Liver (tissue), 9 donors: ENCODE data around the gene PRPF31. TPM values are rescaled to one million over a fixed set of nuclear protein-coding genes. Genes with fewer than 3 reads are reported as not detected.

Source experiments
- DNase-seq: peaks from one replicate; pipeline ENCODE4 v3.0.0-alpha.2; 2017; ENCODE audit warnings: low spot score
- H3K27ac ChIP-seq, 2 donors: one replicate each; pipeline ENCODE4 v1.7.0; 2013; ENCODE audit warnings: inconsistent platforms in 2 of 2, low read length in 2 of 2, control low read depth in 1 of 2, low read depth in 1 of 2, mild to moderate bottlenecking in 1 of 2
- H3K27me3 ChIP-seq, 4 donors: one replicate each; pipeline versions ENCODE4 v1.6.1 to v1.7.0; 2013; ENCODE audit warnings: low read length in 3 of 4, inconsistent platforms in 1 of 4, mild to moderate bottlenecking in 1 of 4, moderate library complexity in 1 of 4; ENCODE audit not compliant: control insufficient read depth in 4 of 4, insufficient read depth in 4 of 4
- H3K36me3 ChIP-seq, 4 donors: one replicate each; pipeline versions ENCODE4 v1.6.1 to v1.7.0; 2013; ENCODE audit warnings: low read length in 3 of 4, mild to moderate bottlenecking in 3 of 4, low read depth in 1 of 4, moderate library complexity in 1 of 4; ENCODE audit not compliant: control insufficient read depth in 4 of 4, insufficient read depth in 3 of 4
- H3K4me1 ChIP-seq, 4 donors: one replicate each; pipeline versions ENCODE4 v1.6.1 to v1.7.0; 2013; ENCODE audit warnings: low read length in 3 of 4, mild to moderate bottlenecking in 3 of 4, moderate library complexity in 1 of 4; ENCODE audit not compliant: control insufficient read depth in 4 of 4, insufficient read depth in 4 of 4
- H3K4me3 ChIP-seq, 3 donors: one replicate each; pipeline versions ENCODE4 v1.6.1 to v1.7.0; 2013; ENCODE audit warnings: low read length in 3 of 3, control low read depth in 1 of 3, low read depth in 1 of 3, mild to moderate bottlenecking in 1 of 3
- H3K9ac ChIP-seq, 2 donors: one replicate each; pipeline ENCODE4 v1.7.0; 2013; ENCODE audit warnings: low read length in 2 of 2, mild to moderate bottlenecking in 2 of 2, moderate library complexity in 2 of 2, control low read depth in 1 of 2, low read depth in 1 of 2
- H3K9me3 ChIP-seq, 4 donors: one replicate each; pipeline versions ENCODE4 v1.6.1 to v1.7.0; 2013; ENCODE audit warnings: low read length in 3 of 4; ENCODE audit not compliant: control insufficient read depth in 4 of 4
- CTCF ChIP-seq: fragments of 150-350 bp; IDR thresholded peaks from 2 replicates; pipeline ENCODE4 v1.5.1; 2017; ENCODE audit warnings: improper control_type of control experiment, low read depth, low read length; ENCODE audit not compliant: missing input control
- EGR1 ChIP-seq, 2 donors: IDR thresholded peaks; 2 replicates each; pipeline ENCODE4 v1.6.1; 2016 to 2018; ENCODE audit warnings: antibody characterized with exemption in 2 of 2, low read depth in 2 of 2
- FOXA1 ChIP-seq: IDR thresholded peaks from 2 replicates; pipeline ENCODE4 v1.6.1; 2016; ENCODE audit warnings: antibody characterized with exemption
- FOXA2 ChIP-seq: IDR thresholded peaks from 2 replicates; pipeline ENCODE4 v1.6.1; 2016; ENCODE audit warnings: antibody characterized with exemption
- GABPA ChIP-seq, 2 donors: IDR thresholded peaks in 1 of 2; conservative IDR thresholded peaks in 1 of 2; 2 replicates each; pipeline ENCODE4 v1.6.1; 2016; ENCODE audit warnings: antibody characterized with exemption in 2 of 2, mild to moderate bottlenecking in 1 of 2, moderate library complexity in 1 of 2
- HNF4A ChIP-seq, 2 donors: conservative IDR thresholded peaks; 2 replicates each; pipeline ENCODE4 v1.6.1; 2016; ENCODE audit warnings: antibody characterized with exemption in 2 of 2, mild to moderate bottlenecking in 2 of 2
- HNF4G ChIP-seq: IDR thresholded peaks from 2 replicates; pipeline ENCODE4 v1.6.1; 2016; ENCODE audit warnings: antibody characterized with exemption
- JUND ChIP-seq, 2 donors: IDR thresholded peaks; 2 replicates each; pipeline ENCODE4 v1.6.1; 2016; ENCODE audit warnings: antibody characterized with exemption in 2 of 2
- NR2F2 ChIP-seq: IDR thresholded peaks from 2 replicates; pipeline ENCODE4 v1.6.1; 2016; ENCODE audit warnings: antibody characterized with exemption
- RAD21 ChIP-seq, 2 donors: IDR thresholded peaks; 2 replicates each; pipeline ENCODE4 v1.6.1; 2016; ENCODE audit warnings: antibody characterized with exemption in 2 of 2, mild to moderate bottlenecking in 2 of 2
- RXRA ChIP-seq, 2 donors: IDR thresholded peaks; 2 replicates each; pipeline ENCODE4 v1.6.1; 2017 to 2018; ENCODE audit warnings: antibody characterized with exemption in 2 of 2, mild to moderate bottlenecking in 1 of 2
- SP1 ChIP-seq: IDR thresholded peaks from 2 replicates; pipeline ENCODE4 v1.6.1; 2018; ENCODE audit warnings: antibody characterized with exemption, mild to moderate bottlenecking
- TAF1 ChIP-seq: conservative IDR thresholded peaks from 2 replicates; pipeline ENCODE4 v1.6.1; 2016; ENCODE audit warnings: antibody characterized with exemption, mild to moderate bottlenecking
- YY1 ChIP-seq: IDR thresholded peaks from 2 replicates; pipeline ENCODE4 v1.6.1; 2016; ENCODE audit warnings: antibody characterized with exemption, mild to moderate bottlenecking
- ZBTB33 ChIP-seq: IDR thresholded peaks from 2 replicates; pipeline ENCODE4 v1.6.1; 2016; ENCODE audit warnings: antibody characterized with exemption
- WGBS: extraction: QIAGEN DNeasy Blood & Tissue Kit; methylation state at CpG from one replicate; pipeline ENCODE4 v1.1.7; 2013; 5-methylcytosine and 5-hydroxymethylcytosine counted together
- polyA plus RNA-seq, 2 donors: library from polyadenylated mRNA; stranded (reverse) in 1 of 2; unstranded in 1 of 2; fragments of 200-250 nt in 1 of 2; fragments of >200 nt in 1 of 2; fragmentation: Nextera tagmentation in 1 of 2; extraction: Ambion mirVana in 1 of 2; gene quantifications; one replicate each; pipeline versions ENCODE4 v1.2.1 to v1.2.3, GENCODE V29; 2013 to 2015
- total RNA-seq, 2 donors: library from RNA; depleted of rRNA; stranded (reverse); fragments of >200 nt; gene quantifications; one replicate each; pipeline ENCODE4 v1.2.3, GENCODE V29; 2014
- TF ChIP-seq, protein P1 (sequence below): IDR thresholded peaks from 2 replicates; pipeline ENCODE4 v1.6.1; 2016; ENCODE audit warnings: antibody characterized with exemption, mild to moderate bottlenecking
- TF ChIP-seq, protein P2 (sequence below): IDR thresholded peaks from 2 replicates; pipeline ENCODE4 v1.6.1; 2016; ENCODE audit warnings: antibody characterized with exemption
- TF ChIP-seq, protein P3 (sequence below): IDR thresholded peaks from 2 replicates; pipeline ENCODE4 v1.6.1; 2016; ENCODE audit warnings: antibody characterized with exemption
- donor health status: healthy.
- donor health status: healthy.
- donor health status: healthy.
- donor health status: healthy.
- donor health status: healthy.

The PRPF31 gene
- total and polyA plus RNA-seq, 4 donors = 23.8 to 33.0 (median 28.7) TPM

- Histone ChIP-seq H3K27me3 (no peaks in the 10 kb centered on the region), H3K27ac (peak overlapping the region; percentile 49 to 84), H3K4me3 (peak overlapping the region; percentile 68 to 88 (median 79)), H3K36me3 (peaks cover 0 to 5% (median 2%) of the 10 kb centered on the region in 4 donors), H3K9ac (peak overlapping the region in 1 of 2 donors; percentile 33), H3K9me3 (no peaks in the 10 kb centered on the region), H3K4me1 (peaks cover 3 to 35% (median 31%) of the 10 kb centered on the region in 4 donors)
- DNase-seq = peak; percentile 97
- WGBS = under 1% methylated on average over 46 of the region's 46 CpGs
- TF ChIP-seq ZBTB33 = no peak
- TF ChIP-seq, protein P1, sequence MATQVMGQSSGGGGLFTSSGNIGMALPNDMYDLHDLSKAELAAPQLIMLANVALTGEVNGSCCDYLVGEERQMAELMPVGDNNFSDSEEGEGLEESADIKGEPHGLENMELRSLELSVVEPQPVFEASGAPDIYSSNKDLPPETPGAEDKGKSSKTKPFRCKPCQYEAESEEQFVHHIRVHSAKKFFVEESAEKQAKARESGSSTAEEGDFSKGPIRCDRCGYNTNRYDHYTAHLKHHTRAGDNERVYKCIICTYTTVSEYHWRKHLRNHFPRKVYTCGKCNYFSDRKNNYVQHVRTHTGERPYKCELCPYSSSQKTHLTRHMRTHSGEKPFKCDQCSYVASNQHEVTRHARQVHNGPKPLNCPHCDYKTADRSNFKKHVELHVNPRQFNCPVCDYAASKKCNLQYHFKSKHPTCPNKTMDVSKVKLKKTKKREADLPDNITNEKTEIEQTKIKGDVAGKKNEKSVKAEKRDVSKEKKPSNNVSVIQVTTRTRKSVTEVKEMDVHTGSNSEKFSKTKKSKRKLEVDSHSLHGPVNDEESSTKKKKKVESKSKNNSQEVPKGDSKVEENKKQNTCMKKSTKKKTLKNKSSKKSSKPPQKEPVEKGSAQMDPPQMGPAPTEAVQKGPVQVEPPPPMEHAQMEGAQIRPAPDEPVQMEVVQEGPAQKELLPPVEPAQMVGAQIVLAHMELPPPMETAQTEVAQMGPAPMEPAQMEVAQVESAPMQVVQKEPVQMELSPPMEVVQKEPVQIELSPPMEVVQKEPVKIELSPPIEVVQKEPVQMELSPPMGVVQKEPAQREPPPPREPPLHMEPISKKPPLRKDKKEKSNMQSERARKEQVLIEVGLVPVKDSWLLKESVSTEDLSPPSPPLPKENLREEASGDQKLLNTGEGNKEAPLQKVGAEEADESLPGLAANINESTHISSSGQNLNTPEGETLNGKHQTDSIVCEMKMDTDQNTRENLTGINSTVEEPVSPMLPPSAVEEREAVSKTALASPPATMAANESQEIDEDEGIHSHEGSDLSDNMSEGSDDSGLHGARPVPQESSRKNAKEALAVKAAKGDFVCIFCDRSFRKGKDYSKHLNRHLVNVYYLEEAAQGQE = no peak
- TF ChIP-seq RXRA (IDR thresholded peaks at IDR 0.05) = peak in 1 of 2 donors; percentile 8
- TF ChIP-seq NR2F2 = no peak
- no peak for TF ChIP-seq FOXA1
- peak; percentile 98 for TF ChIP-seq SP1
- TF ChIP-seq, protein P2, sequence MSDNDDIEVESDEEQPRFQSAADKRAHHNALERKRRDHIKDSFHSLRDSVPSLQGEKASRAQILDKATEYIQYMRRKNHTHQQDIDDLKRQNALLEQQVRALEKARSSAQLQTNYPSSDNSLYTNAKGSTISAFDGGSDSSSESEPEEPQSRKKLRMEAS = no peak
- peak; percentile 98 for TF ChIP-seq EGR1 (IDR thresholded peaks at IDR 0.05; ENCODE audit: low read depth in 2 of 2)
- TF ChIP-seq CTCF = no peak
- TF ChIP-seq, protein P3, sequence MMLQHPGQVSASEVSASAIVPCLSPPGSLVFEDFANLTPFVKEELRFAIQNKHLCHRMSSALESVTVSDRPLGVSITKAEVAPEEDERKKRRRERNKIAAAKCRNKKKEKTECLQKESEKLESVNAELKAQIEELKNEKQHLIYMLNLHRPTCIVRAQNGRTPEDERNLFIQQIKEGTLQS = no peak
- no peak for TF ChIP-seq JUND (IDR thresholded peaks at IDR 0.05)
- TF ChIP-seq TAF1 = peak; percentile 73
- TF ChIP-seq RAD21 (IDR thresholded peaks at IDR 0.05) = no peak
- TF ChIP-seq FOXA2 = no peak
- peak in 1 of 2 donors; percentile 75 for TF ChIP-seq GABPA (IDR thresholded peaks at IDR 0.05 in 1 of 2, conservative IDR thresholded peaks at IDR 0.05 in 1 of 2)
- no peak for TF ChIP-seq HNF4G
- no peak for TF ChIP-seq YY1
- TF ChIP-seq HNF4A (conservative IDR thresholded peaks at IDR 0.05) = no peak
These were observed 21.5 kb downstream of the PRPF31 start for GRCh38 chr19:54136864-54137698.
